Smooth muscle cell (in vitro differentiated cells): ENCODE results near the gene IARS1. TPM values are rescaled to one million over a fixed set of nuclear protein-coding genes. Genes with fewer than 3 reads are reported as not detected.

Experiments
- DNase-seq: peaks from one replicate; lab custom pipeline; 2025; ENCODE audit not compliant: unreplicated experiment; lab: John Stamatoyannopoulos, UW
- H2AFZ ChIP-seq: fragments of 200-600 bp; sonication (generic); 2 replicates; pipeline ENCODE4 v1.6.0; 2016; ENCODE audit warnings: antibody characterized with exemption, low read depth, mild to moderate bottlenecking
- H3F3A ChIP-seq: fragments of 200-600 bp; sonication (generic); 2 replicates; pipeline ENCODE4 v1.6.0; 2017; ENCODE audit warnings: antibody characterized with exemption, low read depth
- H3K27ac ChIP-seq: fragments of 200-600 bp; sonication (generic); 2 replicates; pipeline ENCODE4 v1.5.1; 2016; ENCODE audit warnings: low read depth, mild to moderate bottlenecking
- H3K27me3 ChIP-seq: fragments of 200-600 bp; sonication (generic); 2 replicates; pipeline ENCODE4 v1.6.1; 2016; ENCODE audit warnings: low read depth, mild to moderate bottlenecking
- H3K36me3 ChIP-seq: fragments of 200-600 bp; sonication (generic); 2 replicates; pipeline ENCODE4 v1.5.1; 2016; ENCODE audit warnings: low read depth
- H3K4me1 ChIP-seq: fragments of 200-600 bp; sonication (generic); 2 replicates; pipeline ENCODE4 v1.5.1; 2016; ENCODE audit warnings: low read depth
- H3K4me2 ChIP-seq: fragments of 200-600 bp; sonication (generic); 2 replicates; pipeline ENCODE4 v1.6.0; 2016; ENCODE audit warnings: mild to moderate bottlenecking
- H3K4me3 ChIP-seq: fragments of 200-600 bp; sonication (generic); 2 replicates; pipeline ENCODE4 v1.5.1; 2016; ENCODE audit warnings: mild to moderate bottlenecking
- H3K79me2 ChIP-seq: fragments of 200-600 bp; sonication (generic); 2 replicates; pipeline ENCODE4 v1.6.0; 2016; ENCODE audit warnings: low read depth, mild to moderate bottlenecking
- H3K9ac ChIP-seq: fragments of 200-600 bp; sonication (generic); 2 replicates; pipeline ENCODE4 v1.6.0; 2016; ENCODE audit warnings: low read depth
- H3K9me3 ChIP-seq: fragments of 200-600 bp; sonication (generic); replicated peaks from 2 replicates; pipeline ENCODE4 v1.5.1; 2016; ENCODE audit warnings: low read depth
- H4K20me1 ChIP-seq: fragments of 200-600 bp; sonication (generic); 2 replicates; pipeline ENCODE4 v1.6.0; 2016; ENCODE audit warnings: low read depth
- WGBS: methylation state at CpG from one replicate; pipeline ENCODE4 v1.1.7; 2016; ENCODE audit warnings: low lambda C conversion rate; 5-methylcytosine and 5-hydroxymethylcytosine counted together
- polyA plus RNA-seq: library from polyadenylated mRNA; unstranded; fragments of >200 nt; fragmentation: Nextera tagmentation; extraction: Ambion mirVana; gene quantifications from 2 replicates; pipeline ENCODE4 v1.2.1, GENCODE V29; 2016
- total RNA-seq: library from RNA; depleted of rRNA; stranded (reverse); fragments of >200 nt; gene quantifications from 2 replicates; pipeline ENCODE4 v1.2.3, GENCODE V29; 2014
- TF ChIP-seq, protein P1 (sequence below): fragments of 200-600 bp; sonication (generic); IDR thresholded peaks from 2 replicates; pipeline ENCODE4 v1.5.1; 2017; ENCODE audit warnings: borderline replicate concordance, mild to moderate bottlenecking, antibody characterized with exemption; ENCODE audit not compliant: insufficient read depth, poor library complexity, severe bottlenecking

IARS1 gene
- total and polyA plus RNA-seq, 2 experiments from 2014 or later: 93.0 to 150 TPM

DNA sequence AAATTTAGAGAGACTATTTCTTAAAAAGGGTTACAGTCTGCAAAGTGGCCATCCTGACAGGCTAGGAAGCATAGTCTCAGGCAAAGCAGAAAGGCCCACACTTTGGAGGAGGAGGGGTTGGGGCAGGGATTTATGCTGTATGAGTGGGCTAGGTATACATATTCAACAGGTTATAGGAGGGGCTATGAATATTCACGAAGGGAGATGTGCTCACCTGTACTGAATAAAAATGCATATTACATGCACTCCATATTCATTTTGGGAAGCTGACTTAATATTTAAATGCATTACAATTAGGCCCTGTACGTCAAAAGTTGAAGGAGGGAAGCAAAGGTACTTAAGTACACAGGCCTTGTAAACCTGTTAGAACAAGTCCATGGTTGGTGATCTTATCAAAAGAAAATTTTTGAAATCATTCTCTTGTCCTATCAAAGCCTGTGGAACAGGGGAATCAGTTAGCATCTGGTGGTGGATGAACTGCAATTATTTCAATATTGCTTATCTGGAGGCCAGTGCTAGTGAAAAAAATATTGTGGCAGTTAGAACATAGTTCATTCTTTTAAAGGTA lies 33.9 kb upstream of the IARS1 start:
- no peaks in the 10 kb centered on the region for H3K9me3 ChIP-seq
- TF ChIP-seq, protein P1, sequence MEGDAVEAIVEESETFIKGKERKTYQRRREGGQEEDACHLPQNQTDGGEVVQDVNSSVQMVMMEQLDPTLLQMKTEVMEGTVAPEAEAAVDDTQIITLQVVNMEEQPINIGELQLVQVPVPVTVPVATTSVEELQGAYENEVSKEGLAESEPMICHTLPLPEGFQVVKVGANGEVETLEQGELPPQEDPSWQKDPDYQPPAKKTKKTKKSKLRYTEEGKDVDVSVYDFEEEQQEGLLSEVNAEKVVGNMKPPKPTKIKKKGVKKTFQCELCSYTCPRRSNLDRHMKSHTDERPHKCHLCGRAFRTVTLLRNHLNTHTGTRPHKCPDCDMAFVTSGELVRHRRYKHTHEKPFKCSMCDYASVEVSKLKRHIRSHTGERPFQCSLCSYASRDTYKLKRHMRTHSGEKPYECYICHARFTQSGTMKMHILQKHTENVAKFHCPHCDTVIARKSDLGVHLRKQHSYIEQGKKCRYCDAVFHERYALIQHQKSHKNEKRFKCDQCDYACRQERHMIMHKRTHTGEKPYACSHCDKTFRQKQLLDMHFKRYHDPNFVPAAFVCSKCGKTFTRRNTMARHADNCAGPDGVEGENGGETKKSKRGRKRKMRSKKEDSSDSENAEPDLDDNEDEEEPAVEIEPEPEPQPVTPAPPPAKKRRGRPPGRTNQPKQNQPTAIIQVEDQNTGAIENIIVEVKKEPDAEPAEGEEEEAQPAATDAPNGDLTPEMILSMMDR: no peak
- peak overlapping the region; percentile 98 for H3K4me2 ChIP-seq
- peaks cover 4% of the 10 kb centered on the region for H3F3A ChIP-seq
- peak overlapping the region; percentile 3 for H3K4me3 ChIP-seq
- peaks cover 29% of the 10 kb centered on the region for H3K79me2 ChIP-seq
- H3K36me3 ChIP-seq: no peaks in the 10 kb centered on the region
- no peak for DNase-seq
- 70% methylated on average over 2 of the region's 2 CpGs for WGBS
- H3K27ac ChIP-seq: no peak overlapping the region
- H4K20me1 ChIP-seq: no peaks in the 10 kb centered on the region
- H3K27me3 ChIP-seq: no peaks in the 10 kb centered on the region
- H3K9ac ChIP-seq: no peak overlapping the region
- no peak overlapping the region for H2AFZ ChIP-seq
- H3K4me1 ChIP-seq: peaks cover 19% of the 10 kb centered on the region

DNA sequence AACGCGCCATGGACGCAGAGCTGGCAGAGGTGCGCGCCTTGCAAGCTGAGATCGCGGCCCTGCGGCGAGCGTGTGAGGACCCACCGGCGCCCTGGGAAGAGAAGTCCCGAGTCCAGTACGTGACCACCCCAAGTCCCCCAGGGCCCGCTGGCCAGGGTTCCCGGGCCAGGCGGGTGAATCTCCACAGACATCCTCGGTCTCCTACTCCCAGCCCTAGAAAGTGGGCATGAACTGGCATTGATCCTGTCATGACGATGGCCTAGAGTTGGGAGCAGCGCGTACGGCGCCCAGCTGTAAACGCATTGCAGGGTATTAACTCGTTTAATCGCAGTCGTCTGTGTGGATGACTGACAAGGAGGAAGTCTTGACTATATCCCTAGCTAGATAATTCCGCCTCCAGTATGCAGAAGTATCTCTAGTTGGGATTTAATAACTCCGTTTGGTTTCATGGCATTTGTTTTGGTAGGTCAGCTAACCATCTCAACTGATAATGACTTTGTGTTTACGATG lies 32.5 kb upstream of the IARS1 start:
- TF ChIP-seq, protein P1: no peak
- peaks cover 29% of the 10 kb centered on the region for H3K79me2 ChIP-seq

DNA sequence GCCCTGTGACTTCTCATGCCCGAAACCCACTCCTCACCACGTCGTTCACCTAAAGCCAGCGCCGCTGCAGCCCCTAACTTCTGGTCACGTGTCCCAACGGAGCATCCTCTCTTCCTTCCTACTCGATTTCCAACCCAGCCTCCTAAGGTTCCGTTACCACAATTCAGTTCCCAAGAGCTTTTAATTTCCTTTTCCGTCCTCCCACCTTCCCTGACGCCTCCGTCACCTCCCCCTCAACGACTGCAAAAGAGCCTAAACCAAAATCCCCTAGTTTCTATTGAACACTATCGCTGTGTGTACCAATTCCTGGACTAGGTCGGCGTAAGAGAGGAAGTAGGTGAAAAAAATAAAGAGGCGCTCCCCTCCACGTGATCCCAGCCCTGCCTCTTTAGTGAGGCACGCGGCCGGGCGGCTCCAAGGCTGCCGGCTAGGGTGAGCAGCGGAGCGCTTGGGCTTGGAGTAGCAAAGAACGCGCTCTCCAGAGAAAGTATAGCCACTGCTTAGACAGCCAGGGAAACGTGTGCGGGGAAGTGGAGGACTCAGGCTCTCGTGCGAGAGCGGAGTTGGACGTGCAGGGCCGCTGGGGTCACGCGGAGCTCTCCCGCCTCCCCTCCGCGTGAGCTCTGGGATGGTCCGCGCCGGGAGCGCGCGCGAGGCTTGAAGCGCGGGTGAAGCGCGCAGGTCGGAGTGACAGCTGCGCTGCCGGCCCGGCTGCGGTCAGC lies 31.9 kb upstream of the IARS1 start, which contains the start of the genes CENPP and NOL8:
TSS of gene CENPP (plus strand) at position 685 of the 722 bp plus-strand sequence.
TSS of gene NOL8 (minus strand) at position 82 of the 722 bp plus-strand sequence. CDS start 1,189 bp downstream, outside the sequence.
- peaks cover 19% of the 10 kb centered on the region for H3K4me1 ChIP-seq
- H3K27ac ChIP-seq: peak within 1 kb of the TSS; percentile 97
- H4K20me1 ChIP-seq: no peaks in the 10 kb centered on the region
- H3K36me3 ChIP-seq: peaks cover 6% of the 10 kb centered on the region
- H3K27me3 ChIP-seq: no peaks in the 10 kb centered on the region
- no peaks in the 10 kb centered on the region for H3F3A ChIP-seq
- peaks cover 29% of the 10 kb centered on the region for H3K79me2 ChIP-seq
- H3K4me3 ChIP-seq: peak within 1 kb of the TSS; percentile 70
- WGBS: 1% methylated on average over 55 of the region's 55 CpGs
- TF ChIP-seq, protein P1: no peak
- H3K9me3 ChIP-seq: no peaks in the 10 kb centered on the region
- peak within 1 kb of the TSS; percentile 98 for H3K9ac ChIP-seq
- peak within 1 kb of the TSS; percentile 98 for H3K4me2 ChIP-seq
- peak within 1 kb of the TSS; percentile 94 for H2AFZ ChIP-seq
- DNase-seq: peak; percentile 71

More for the DNA sequence above, 32.5 kb upstream of the IARS1 start:
- DNase-seq: no peak
- Histone ChIP-seq H3K27ac (peak overlapping the region; percentile 97), H3K4me3 (peak overlapping the region; percentile 70), H3K27me3 (no peaks in the 10 kb centered on the region), H3K4me1 (peaks cover 19% of the 10 kb centered on the region), H3K9ac (peak overlapping the region; percentile 98), H3K9me3 (no peaks in the 10 kb centered on the region), H2AFZ (peak overlapping the region; percentile 94), H3F3A (no peaks in the 10 kb centered on the region), H4K20me1 (no peaks in the 10 kb centered on the region), H3K36me3 (peaks cover 6% of the 10 kb centered on the region), H3K4me2 (peak overlapping the region; percentile 98)
- WGBS: 3% methylated on average over 30 of the region's 30 CpGs
